SK-N-SH treated with all-trans-retinoic acid at 6 μM for 48 hours (cell line): ENCODE data around the gene ADGRF1.

Experiments used
- BACH2 ChIP-seq: fragments of 250-450 bp; sonication (Bioruptor Pico); IDR thresholded peaks from 2 replicates; pipeline ENCODE4 v1.9.0; 2021; ENCODE audit warnings: mild to moderate bottlenecking, borderline replicate concordance
- CSDC2 ChIP-seq: fragments of 250-450 bp; sonication (Bioruptor Pico); IDR thresholded peaks from 2 replicates; pipeline ENCODE4 v1.5.0; 2020; ENCODE audit warnings: mild to moderate bottlenecking, moderate library complexity
- OSR1 ChIP-seq: fragments of 250-450 bp; sonication (Bioruptor Pico); IDR thresholded peaks from 2 replicates; pipeline ENCODE4 v1.8.0; 2022; ENCODE audit warnings: moderate library complexity, mild to moderate bottlenecking, inconsistent platforms
- PPARA ChIP-seq: fragments of 250-450 bp; sonication (Bioruptor Pico); IDR thresholded peaks from 2 replicates; pipeline ENCODE4 v1.5.0; 2020; ENCODE audit warnings: mild to moderate bottlenecking, borderline replicate concordance
- ZC3H10 ChIP-seq: fragments of 250-450 bp; sonication (Bioruptor Pico); IDR thresholded peaks from 2 replicates; pipeline ENCODE4 v1.5.1; 2021; ENCODE audit warnings: mild to moderate bottlenecking, moderate library complexity
- ZFP3 ChIP-seq: fragments of 250-450 bp; sonication (Bioruptor Pico); IDR thresholded peaks from 2 replicates; pipeline ENCODE4 v1.5.0; 2020; ENCODE audit warnings: mild to moderate bottlenecking, moderate library complexity
- ZFP30 ChIP-seq: fragments of 450-650 bp; formaldehyde crosslinking; IDR thresholded peaks from 2 replicates; pipeline ENCODE4 v1.5.0; 2022; ENCODE audit warnings: mild to moderate bottlenecking, moderate library complexity
- ZNF8 ChIP-seq: fragments of 450-650 bp; formaldehyde crosslinking; IDR thresholded peaks from 2 replicates; pipeline ENCODE4 v1.5.0; 2020; ENCODE audit warnings: mild to moderate bottlenecking, moderate library complexity
- TF ChIP-seq, protein P1 (sequence below): fragments of 250-450 bp; sonication (Bioruptor Pico); IDR thresholded peaks from 2 replicates; pipeline ENCODE4 v1.8.0; 2020; ENCODE audit warnings: mild to moderate bottlenecking, moderate library complexity, borderline replicate concordance
- TF ChIP-seq, protein P2 (sequence below): fragments of 250-450 bp; sonication (Bioruptor Pico); IDR thresholded peaks from 2 replicates; pipeline ENCODE4 v1.5.1; 2020; ENCODE audit warnings: low read depth, mild to moderate bottlenecking, moderate library complexity

DNA sequence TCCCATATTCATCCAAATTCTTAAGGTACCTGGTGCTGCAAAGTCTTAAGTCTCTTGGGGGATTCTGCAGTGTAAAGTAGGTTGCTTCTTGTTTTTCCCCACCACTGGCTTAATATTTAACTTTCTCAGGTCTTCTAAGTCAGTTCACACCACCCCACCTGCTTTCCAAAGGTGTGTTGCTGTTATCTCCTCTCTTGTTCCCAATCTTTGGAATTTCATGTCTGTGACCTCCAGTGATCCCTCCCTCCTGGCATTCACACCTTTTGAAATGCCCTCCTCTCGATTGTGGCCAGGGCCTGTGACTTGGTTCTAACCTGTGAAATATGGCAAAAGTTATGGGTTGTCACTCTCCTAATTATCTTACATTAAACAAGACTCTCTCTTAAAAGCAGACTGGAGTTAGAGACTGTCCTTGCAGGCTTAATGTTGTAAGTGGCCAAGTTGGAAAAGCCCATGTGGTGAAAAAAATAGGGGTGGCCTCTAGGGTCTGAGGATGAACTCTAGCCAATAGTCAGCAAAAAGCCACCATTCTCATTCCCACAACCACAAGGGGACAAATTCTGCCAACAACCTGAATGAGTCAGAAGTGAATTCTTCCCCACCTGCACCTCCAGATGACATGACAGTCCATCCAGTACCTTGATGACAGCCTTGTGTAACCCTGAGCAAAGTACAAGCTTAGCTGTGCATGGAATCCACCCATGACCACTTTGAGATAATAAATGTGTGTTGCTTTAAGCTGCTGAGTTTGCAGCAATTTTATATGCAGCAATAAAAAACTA, 45.1 kb downstream of the ADGRF1 start:
- TF ChIP-seq CSDC2 (CRISPR knock-in tag) (no peak), OSR1 (CRISPR knock-in tag) (no peak), ZFP3 (CRISPR knock-in tag) (no peak), ZFP30 (no peak), ZNF8 (CRISPR knock-in tag) (no peak), ZC3H10 (no peak), PPARA (no peak), BACH2 (no peak)
- TF ChIP-seq, protein P1, sequence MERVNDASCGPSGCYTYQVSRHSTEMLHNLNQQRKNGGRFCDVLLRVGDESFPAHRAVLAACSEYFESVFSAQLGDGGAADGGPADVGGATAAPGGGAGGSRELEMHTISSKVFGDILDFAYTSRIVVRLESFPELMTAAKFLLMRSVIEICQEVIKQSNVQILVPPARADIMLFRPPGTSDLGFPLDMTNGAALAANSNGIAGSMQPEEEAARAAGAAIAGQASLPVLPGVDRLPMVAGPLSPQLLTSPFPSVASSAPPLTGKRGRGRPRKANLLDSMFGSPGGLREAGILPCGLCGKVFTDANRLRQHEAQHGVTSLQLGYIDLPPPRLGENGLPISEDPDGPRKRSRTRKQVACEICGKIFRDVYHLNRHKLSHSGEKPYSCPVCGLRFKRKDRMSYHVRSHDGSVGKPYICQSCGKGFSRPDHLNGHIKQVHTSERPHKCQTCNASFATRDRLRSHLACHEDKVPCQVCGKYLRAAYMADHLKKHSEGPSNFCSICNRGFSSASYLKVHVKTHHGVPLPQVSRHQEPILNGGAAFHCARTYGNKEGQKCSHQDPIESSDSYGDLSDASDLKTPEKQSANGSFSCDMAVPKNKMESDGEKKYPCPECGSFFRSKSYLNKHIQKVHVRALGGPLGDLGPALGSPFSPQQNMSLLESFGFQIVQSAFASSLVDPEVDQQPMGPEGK: no peak
- TF ChIP-seq, protein P2, sequence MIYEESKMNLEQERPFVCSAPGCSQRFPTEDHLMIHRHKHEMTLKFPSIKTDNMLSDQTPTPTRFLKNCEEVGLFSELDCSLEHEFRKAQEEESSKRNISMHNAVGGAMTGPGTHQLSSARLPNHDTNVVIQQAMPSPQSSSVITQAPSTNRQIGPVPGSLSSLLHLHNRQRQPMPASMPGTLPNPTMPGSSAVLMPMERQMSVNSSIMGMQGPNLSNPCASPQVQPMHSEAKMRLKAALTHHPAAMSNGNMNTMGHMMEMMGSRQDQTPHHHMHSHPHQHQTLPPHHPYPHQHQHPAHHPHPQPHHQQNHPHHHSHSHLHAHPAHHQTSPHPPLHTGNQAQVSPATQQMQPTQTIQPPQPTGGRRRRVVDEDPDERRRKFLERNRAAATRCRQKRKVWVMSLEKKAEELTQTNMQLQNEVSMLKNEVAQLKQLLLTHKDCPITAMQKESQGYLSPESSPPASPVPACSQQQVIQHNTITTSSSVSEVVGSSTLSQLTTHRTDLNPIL (CRISPR knock-in tag): no peak
